HCT116 (cell line): ENCODE data around the gene LIMA1. TPM values are rescaled to one million over a fixed set of nuclear protein-coding genes. Genes with fewer than 3 reads are reported as not detected.
"Not testable (repeated sequence)": the region's sequence is repeated elsewhere in the genome, so short reads cannot be mapped to it uniquely, and the experiment has no call there.

Experiments
- ATAC-seq: fragments of 200-7000 bp; cut with Tn5 transposase; 2 replicates; pipeline ENCODE4 v1.9.1; 2020; ENCODE audit warnings: mild to moderate bottlenecking, moderate library complexity
- BruUV-seq: library from RNA; stranded (reverse); fragments of 400-500 nt; replicated peaks from 2 replicates; lab custom pipeline; 2021; lab: Mats Ljungman, UMichigan
- CTCF ChIA-PET: fragments of 300-600 bp; sonication (Branson Sonifier 250); formaldehyde crosslinking; loops from one replicate; lab custom pipeline; 2021; ENCODE audit warnings: antibody characterized with exemption; lab: Charles Lee
- POLR2A ChIA-PET: fragments of 300-600, 350-600 bp; sonication (Branson Sonifier 250); formaldehyde crosslinking; loops from one replicate; lab custom pipeline; 2021; ENCODE audit warnings: antibody characterized with exemption; lab: Charles Lee
- RAD21 ChIA-PET, 2 experiments: fragments of 300-600 bp; sonication (Branson Sonifier 250); formaldehyde crosslinking; loops; one replicate each; lab custom pipeline; 2023; ENCODE audit warnings: low total read pairs in 2 of 2; ENCODE audit not compliant: uncharacterized antibody in 2 of 2, unreplicated experiment in 2 of 2, low non-redundant PET in 1 of 2; lab: Charles Lee
- DNase-seq: peaks from one replicate; pipeline ENCODE4 v3.0.0-alpha.2; 2010; ENCODE audit warnings: low read depth, low spot score
- H2AFZ ChIP-seq: fragments of 200-600 bp; shearing (Covaris generic), sonication (generic); 2 replicates; pipeline ENCODE4 v1.6.1; 2017; ENCODE audit warnings: low read depth, mixed run types, mixed read lengths, antibody characterized with exemption, low read length; ENCODE audit not compliant: poor library complexity, severe bottlenecking
- H3K27ac ChIP-seq: 2 replicates; pipeline ENCODE4 v1.5.1; 2012; ENCODE audit warnings: low read depth, low read length
- H3K27me3 ChIP-seq: fragments of 200-600 bp; sonication (generic); 2 replicates; pipeline ENCODE4 v1.6.1; 2016; ENCODE audit warnings: mixed run types, low read length, mixed read lengths; ENCODE audit not compliant: insufficient read depth
- H3K36me3 ChIP-seq, 2 experiments: fragments of 200-500 bp in 1 of 2; fragments of 200-600 bp in 1 of 2; sonication (Bioruptor generic) in 1 of 2; sonication (generic) in 1 of 2; 2 replicates each; pipeline versions ENCODE4 v1.5.1 to v1.6.1; 2014 to 2016; ENCODE audit warnings: low read length in 2 of 2, inconsistent platforms in 1 of 2, mixed read lengths in 1 of 2, mixed run types in 1 of 2; ENCODE audit not compliant: insufficient read depth in 2 of 2, control insufficient read depth in 1 of 2
- H3K4me1 ChIP-seq, 2 experiments: fragments of 200-600 bp in 1 of 2; sonication (generic) in 1 of 2; 2 replicates each; pipeline versions ENCODE4 v1.5.1 to v1.6.1; 2012 to 2017; ENCODE audit warnings: low read length in 2 of 2, inconsistent platforms in 1 of 2, mild to moderate bottlenecking in 1 of 2, mixed read lengths in 1 of 2, mixed run types in 1 of 2, moderate library complexity in 1 of 2; ENCODE audit not compliant: insufficient read depth in 2 of 2, control insufficient read depth in 1 of 2
- H3K4me2 ChIP-seq: fragments of 200-600 bp; sonication (generic); 2 replicates; pipeline ENCODE4 v1.6.1; 2017; ENCODE audit warnings: mixed run types, low read length, mixed read lengths
- H3K4me3 ChIP-seq, 2 experiments: fragments of 200-600 bp in 1 of 2; sonication (generic) in 1 of 2; replicated peaks in 1 of 2; 2 replicates each; pipeline ENCODE4 v1.5.1; 2011 to 2016; ENCODE audit warnings: low read length in 2 of 2, control low read depth in 1 of 2, low read depth in 1 of 2, mild to moderate bottlenecking in 1 of 2, mixed read lengths in 1 of 2, mixed run types in 1 of 2
- H3K79me2 ChIP-seq: fragments of 200-600 bp; sonication (generic); 2 replicates; pipeline ENCODE4 v1.6.1; 2017; ENCODE audit warnings: mild to moderate bottlenecking, mixed run types, low read length, moderate library complexity, mixed read lengths; ENCODE audit not compliant: insufficient read depth
- H3K9ac ChIP-seq: fragments of 200-600 bp; sonication (generic); 2 replicates; pipeline ENCODE4 v1.6.1; 2016; ENCODE audit warnings: low read length, mixed read lengths
- H3K9me2 ChIP-seq: fragments of 200-600 bp; sonication (generic), shearing (Covaris generic); 2 replicates; pipeline ENCODE4 v1.6.1; 2017; ENCODE audit warnings: mixed run types, mild to moderate bottlenecking, moderate library complexity; ENCODE audit not compliant: insufficient read depth
- H3K9me3 ChIP-seq, 2 experiments: fragments of 200-500 bp in 1 of 2; fragments of 200-600 bp in 1 of 2; sonication (Bioruptor generic) in 1 of 2; sonication (generic) in 1 of 2; 2 replicates each; pipeline ENCODE4 v1.6.1; 2014 to 2017; ENCODE audit warnings: low read length in 2 of 2, mixed read lengths in 2 of 2, inconsistent platforms in 1 of 2, low read depth in 1 of 2, mild to moderate bottlenecking in 1 of 2, mixed run types in 1 of 2, moderate library complexity in 1 of 2; ENCODE audit not compliant: control insufficient read depth in 1 of 2, insufficient read depth in 1 of 2
- H4K20me1 ChIP-seq: fragments of 200-600 bp; sonication (generic), shearing (Covaris generic); 2 replicates; pipeline ENCODE4 v1.6.1; 2017; ENCODE audit warnings: mixed run types, mild to moderate bottlenecking, moderate library complexity; ENCODE audit not compliant: insufficient read depth
- CBX3 ChIP-seq: IDR thresholded peaks from 2 replicates; pipeline ENCODE4 v1.6.1; 2012; ENCODE audit warnings: low read depth
- CTCF ChIP-seq, 3 experiments: fragments of 200-600 bp in 1 of 3; sonication (generic) in 1 of 3; IDR thresholded peaks in 2 of 3; conservative IDR thresholded peaks in 1 of 3; 2 replicates each; pipeline ENCODE4 v1.5.1; 2012 to 2017; ENCODE audit warnings: low read depth in 2 of 3, low read length in 2 of 3, antibody characterized with exemption in 1 of 3, borderline replicate concordance in 1 of 3, control low read depth in 1 of 3, mild to moderate bottlenecking in 1 of 3, mixed read lengths in 1 of 3, mixed run types in 1 of 3, moderate library complexity in 1 of 3; ENCODE audit not compliant: insufficient read depth in 1 of 3
- EGR1 ChIP-seq: IDR thresholded peaks from 2 replicates; pipeline ENCODE4 v1.6.1; 2012; ENCODE audit warnings: low read depth
- ELF1 ChIP-seq: IDR thresholded peaks from 2 replicates; pipeline ENCODE4 v1.6.1; 2012; ENCODE audit warnings: low read depth, borderline replicate concordance
- EZH2 ChIP-seq: fragments of 200-600 bp; sonication (generic); IDR thresholded peaks from 2 replicates; pipeline ENCODE4 v1.6.1; 2017; ENCODE audit warnings: antibody characterized with exemption, mixed run types
- EZH2phosphoT487 ChIP-seq: fragments of 200-600 bp; IDR thresholded peaks from 2 replicates; pipeline ENCODE4 v1.6.1; 2018; ENCODE audit warnings: antibody characterized with exemption, borderline replicate concordance
- POLR2A ChIP-seq: IDR thresholded peaks from 2 replicates; pipeline ENCODE4 v1.7.0; 2011; ENCODE audit warnings: borderline replicate concordance; ENCODE audit not compliant: insufficient read depth, insufficient read length; ENCODE audit errors: extremely low read depth
- POLR2AphosphoS5 ChIP-seq: IDR thresholded peaks from 2 replicates; pipeline ENCODE4 v1.6.1; 2011; ENCODE audit warnings: mild to moderate bottlenecking, low read depth, low read length, moderate library complexity
- RAD21 ChIP-seq: IDR thresholded peaks from 2 replicates; pipeline ENCODE4 v1.6.1; 2012; ENCODE audit warnings: low read depth, mild to moderate bottlenecking
- SP1 ChIP-seq: IDR thresholded peaks from 2 replicates; pipeline ENCODE4 v1.6.1; 2012; ENCODE audit warnings: low read depth
- SRF ChIP-seq: IDR thresholded peaks from 2 replicates; pipeline ENCODE4 v1.6.1; 2012; ENCODE audit warnings: low read depth
- TCF7L2 ChIP-seq: IDR thresholded peaks from 2 replicates; pipeline ENCODE4 v1.7.0; 2011; ENCODE audit warnings: borderline replicate concordance, inconsistent platforms; ENCODE audit not compliant: insufficient read depth, insufficient read length; ENCODE audit errors: extremely low read depth
- YY1 ChIP-seq: IDR thresholded peaks from 2 replicates; pipeline ENCODE4 v1.6.1; 2011; ENCODE audit warnings: low read length, low read depth, moderate library complexity, mild to moderate bottlenecking; ENCODE audit not compliant: insufficient replicate concordance; ENCODE audit errors: extremely low read depth
- intact Hi-C: fragments of 100-400 bp; cut with micrococcal nuclease; formaldehyde crosslinking; loops from 2 replicates; pipeline ENCODE4 v1.10.0; 2022
- total RNA-seq: library from RNA; stranded (reverse); gene quantifications from one replicate; pipeline ENCODE4 v1.2.1, GENCODE V29; 2021; ENCODE audit not compliant: unreplicated experiment

LIMA1 gene
- total RNA-seq, 1 experiment from 2014 or later = 79.6 TPM

DNA sequence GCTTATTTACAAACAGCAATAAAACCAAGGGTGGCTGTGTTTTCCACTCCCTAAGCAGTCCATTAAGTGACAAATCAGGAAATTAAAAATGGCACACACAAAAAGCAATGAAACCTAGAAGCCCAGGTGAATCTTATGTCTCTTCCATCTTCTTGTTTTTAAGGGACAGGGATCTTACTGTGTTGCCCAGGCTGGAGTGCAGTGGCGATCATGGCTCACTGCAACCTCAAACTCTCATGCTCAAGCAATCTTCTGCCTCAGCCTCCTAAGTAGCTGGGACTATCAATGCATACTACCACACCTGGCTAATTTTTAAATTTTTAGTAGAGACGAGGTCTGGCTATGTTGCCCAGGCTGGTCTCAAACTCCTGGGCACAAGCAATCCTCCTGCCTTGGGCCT lies 63.8 kb downstream of the LIMA1 start:
- Histone ChIP-seq H3K4me3 (no peak overlapping the region), H3K4me1 (peaks cover 61 to 94% of the 10 kb centered on the region in 2 experiments), H3K36me3 (no peaks in the 10 kb centered on the region), H3K79me2 (peaks cover 76% of the 10 kb centered on the region), H3K9me3 (no peaks in the 10 kb centered on the region), H4K20me1 (no peaks in the 10 kb centered on the region), H2AFZ (no peak overlapping the region), H3K9me2 (no peaks in the 10 kb centered on the region), H3K27ac (no peak overlapping the region; the same call in none of the 2 replicates), H3K9ac (peak overlapping the region; percentile 78), H3K27me3 (no peaks in the 10 kb centered on the region), H3K4me2 (peak overlapping the region; percentile 93)
- RAD21 ChIA-PET = no interaction called here
- ATAC-seq (no peak), DNase-seq (no peak)
- no peak for TF ChIP-seq TCF7L2
- TF ChIP-seq EZH2phosphoT487 = no peak
- TF ChIP-seq POLR2AphosphoS5 = no peak
- no peak for TF ChIP-seq YY1
- TF ChIP-seq CTCF (IDR thresholded peaks at IDR 0.05 in 2 of 3, conservative IDR thresholded peaks at IDR 0.05 in 1 of 3; ENCODE audit: borderline replicate concordance in 1 of 3, insufficient read depth in 1 of 3, low read depth in 2 of 3, low read length in 2 of 3) = no peak
- TF ChIP-seq SP1 = no peak
- no peak for TF ChIP-seq EGR1
- no peak for TF ChIP-seq EZH2
- TF ChIP-seq CBX3 = no peak
- TF ChIP-seq SRF = no peak
- TF ChIP-seq ELF1 = no peak
- no peak for TF ChIP-seq RAD21
- TF ChIP-seq POLR2A = no peak
- CTCF ChIA-PET = no interaction called here
- no TSS peak for BruUV-seq
- POLR2A ChIA-PET = no interaction called here
- intact Hi-C loops = loop anchor here (5.0 kb wide), 1 partner anchor 83 kb away; no protein-coding TSS in a partner anchor

DNA sequence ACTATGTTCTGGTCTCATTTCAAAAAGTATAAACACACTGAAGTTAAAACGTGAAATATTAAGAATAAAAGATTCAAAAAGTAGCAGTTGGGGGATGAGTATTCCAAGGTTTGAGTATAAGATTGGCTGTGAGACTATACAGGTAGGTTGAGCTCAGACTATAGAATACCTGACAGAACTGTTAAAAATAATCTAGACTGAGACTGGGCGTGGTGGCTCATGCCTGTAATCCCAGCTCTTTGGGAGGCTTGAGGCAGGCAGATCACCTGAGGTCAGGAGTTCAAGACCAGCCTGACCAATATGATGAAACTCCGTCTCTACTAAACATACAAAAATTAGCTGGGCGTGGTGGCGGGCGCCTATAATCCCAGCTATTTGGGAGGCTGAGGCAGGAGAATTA lies 64.3 kb downstream of the LIMA1 start:
- Histone ChIP-seq H3K4me1 (peaks cover 58 to 94% of the 10 kb centered on the region in 2 experiments), H3K79me2 (peaks cover 81% of the 10 kb centered on the region), H3K9ac (peak overlapping the region; percentile 78), H3K4me2 (peak overlapping the region; percentile 93), H3K27ac (peak overlapping the region; percentile 51), H3K4me3 (peak overlapping the region; percentile 2 to 43; a peak in 3 of 4 replicates)
- H3K9me3 ChIP-seq, H4K20me1 ChIP-seq, H3K9me2 ChIP-seq, ATAC-seq, RAD21 ChIA-PET, H3K36me3 ChIP-seq, DNase-seq, H2AFZ ChIP-seq, POLR2A ChIA-PET, H3K27me3 ChIP-seq, CTCF ChIA-PET: not testable (repeated sequence)
- BruUV-seq = TSS peak; percentile 70
- intact Hi-C loops = loop anchor here (5.0 kb wide), 1 partner anchor 83 kb away; no protein-coding TSS in a partner anchor
